ENCODE data around the gene DMKN.
"Not testable (repeated sequence)": the region's sequence is repeated elsewhere in the genome, so short reads cannot be mapped to it uniquely, and the experiment has no call there.

The DMKN gene

DNA sequence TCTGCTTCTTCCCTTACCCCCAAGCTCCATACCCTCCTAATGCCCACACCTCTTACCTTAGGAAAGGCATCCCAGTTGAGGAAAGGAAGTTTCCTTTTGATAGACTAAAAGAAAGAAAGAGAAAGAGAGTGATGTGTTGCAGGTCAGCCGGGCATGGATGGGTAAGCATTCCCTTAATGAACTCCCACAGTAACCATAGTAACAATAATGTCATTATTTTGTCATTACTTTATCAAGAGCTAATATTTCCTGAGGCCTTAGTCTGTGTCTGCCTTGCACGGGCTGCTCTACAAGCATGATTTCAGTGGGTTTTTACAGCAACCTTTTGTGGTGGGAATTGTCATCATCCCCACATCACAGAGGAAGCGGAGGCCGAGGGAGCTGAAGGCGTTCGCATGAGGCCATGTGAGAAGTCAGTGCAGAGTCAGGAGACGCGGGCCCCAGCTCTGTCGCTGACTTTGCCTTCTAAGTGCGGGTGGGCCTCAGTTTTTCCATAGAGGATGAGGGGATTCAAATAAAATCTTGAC is 25.7 kb downstream of the DMKN start:
- TF ChIP-seq, protein P1, sequence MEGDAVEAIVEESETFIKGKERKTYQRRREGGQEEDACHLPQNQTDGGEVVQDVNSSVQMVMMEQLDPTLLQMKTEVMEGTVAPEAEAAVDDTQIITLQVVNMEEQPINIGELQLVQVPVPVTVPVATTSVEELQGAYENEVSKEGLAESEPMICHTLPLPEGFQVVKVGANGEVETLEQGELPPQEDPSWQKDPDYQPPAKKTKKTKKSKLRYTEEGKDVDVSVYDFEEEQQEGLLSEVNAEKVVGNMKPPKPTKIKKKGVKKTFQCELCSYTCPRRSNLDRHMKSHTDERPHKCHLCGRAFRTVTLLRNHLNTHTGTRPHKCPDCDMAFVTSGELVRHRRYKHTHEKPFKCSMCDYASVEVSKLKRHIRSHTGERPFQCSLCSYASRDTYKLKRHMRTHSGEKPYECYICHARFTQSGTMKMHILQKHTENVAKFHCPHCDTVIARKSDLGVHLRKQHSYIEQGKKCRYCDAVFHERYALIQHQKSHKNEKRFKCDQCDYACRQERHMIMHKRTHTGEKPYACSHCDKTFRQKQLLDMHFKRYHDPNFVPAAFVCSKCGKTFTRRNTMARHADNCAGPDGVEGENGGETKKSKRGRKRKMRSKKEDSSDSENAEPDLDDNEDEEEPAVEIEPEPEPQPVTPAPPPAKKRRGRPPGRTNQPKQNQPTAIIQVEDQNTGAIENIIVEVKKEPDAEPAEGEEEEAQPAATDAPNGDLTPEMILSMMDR (conservative IDR thresholded peaks at IDR 0.05; ENCODE audit: low read depth, low read length), result no peak
- DNase-seq (ENCODE audit: low read depth), result no peak
- no peak overlapping the region for H3K4me3 ChIP-seq (ENCODE audit: low read length)

DNA sequence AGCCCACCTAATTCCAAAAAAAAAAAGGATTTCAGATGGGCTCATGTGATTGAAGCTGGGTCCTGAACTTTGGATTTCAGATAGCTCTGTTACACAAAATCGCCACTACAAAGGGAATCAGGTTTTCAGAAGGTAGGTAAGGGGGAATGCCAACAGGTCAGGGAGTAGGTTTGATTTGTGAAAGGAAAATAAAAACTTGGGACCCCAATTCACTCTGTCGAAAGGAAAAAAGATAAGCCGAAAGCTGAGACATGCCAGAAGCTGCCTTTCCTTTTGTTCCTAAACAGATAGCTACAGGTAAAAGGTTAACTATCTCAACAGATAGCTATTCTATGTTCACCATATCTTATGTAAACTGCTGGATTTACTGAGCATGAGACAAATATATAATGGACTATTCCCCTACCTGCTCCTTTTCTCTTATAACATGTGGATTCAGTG is 27.2 kb downstream of the DMKN start:
- no peak for DNase-seq (ENCODE audit: low read depth)
- no peak overlapping the region for H3K4me3 ChIP-seq (ENCODE audit: low read length)
- TF ChIP-seq, protein P1 (conservative IDR thresholded peaks at IDR 0.05; ENCODE audit: low read depth, low read length), result no peak

DNA sequence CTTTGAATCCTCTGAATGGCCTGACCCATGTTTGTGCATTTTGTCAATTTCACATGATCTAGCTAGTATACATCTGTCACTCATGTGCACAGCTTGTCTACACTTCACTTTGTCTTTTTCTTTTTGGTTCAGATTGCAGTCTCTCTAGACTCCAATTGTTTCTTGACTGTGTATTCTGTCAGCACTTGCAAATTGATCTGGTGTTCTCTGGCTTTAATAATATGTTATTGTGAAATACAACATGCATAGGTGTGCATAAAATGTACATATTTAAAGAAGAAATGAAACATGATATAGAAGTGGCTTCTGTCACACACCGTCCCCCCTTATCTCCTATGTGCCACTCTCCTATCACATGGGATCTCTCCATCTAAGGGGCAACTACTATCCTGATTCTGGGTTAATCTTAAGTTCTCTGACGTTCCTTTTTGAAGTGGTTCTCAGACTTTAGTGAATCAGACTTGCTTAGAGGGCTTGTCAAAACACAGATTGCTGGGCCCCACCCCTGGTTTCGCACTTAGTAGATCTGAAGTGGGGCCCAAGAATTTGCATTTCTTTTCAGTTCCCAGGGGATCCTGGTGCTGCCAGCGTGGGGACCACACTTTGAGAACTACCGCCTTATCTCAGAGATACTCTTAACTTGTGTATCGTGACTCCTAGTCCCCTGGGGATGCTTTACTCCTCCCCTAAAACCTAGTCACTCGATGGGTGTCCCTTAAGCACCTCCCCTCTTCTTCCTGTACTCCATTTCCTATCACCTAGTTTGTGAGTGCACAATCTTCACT is 29.0 kb downstream of the DMKN start:
- H3K4me3 ChIP-seq (ENCODE audit: low read length), result no peak overlapping the region
- DNase-seq (ENCODE audit: low read depth), result no peak

DNA sequence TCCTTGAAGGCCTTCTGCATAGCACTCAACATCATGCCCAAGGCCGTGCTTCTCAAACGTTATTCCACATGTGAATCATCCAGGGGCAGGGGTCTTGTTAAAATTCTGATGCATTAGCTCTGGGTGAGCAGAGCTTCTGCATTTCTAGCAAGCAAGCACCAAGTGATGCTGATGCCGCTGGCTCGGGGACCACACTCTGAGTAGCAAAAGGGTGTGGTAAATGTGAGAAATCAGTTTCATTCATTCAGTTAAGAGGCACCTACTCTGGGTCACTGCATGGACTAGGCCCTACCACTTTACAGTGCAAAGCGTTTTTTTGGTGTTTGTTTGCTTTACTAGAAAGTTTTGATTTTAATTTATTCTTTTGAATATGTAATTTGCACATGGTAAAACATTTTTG is 30.4 kb downstream of the DMKN start:
- TF ChIP-seq, protein P1 (conservative IDR thresholded peaks at IDR 0.05; ENCODE audit: low read depth, low read length), result no peak
- no peak overlapping the region for H3K4me3 ChIP-seq (ENCODE audit: low read length)
- DNase-seq (ENCODE audit: low read depth), result no peak

More for the DNA sequence above, 29.0 kb downstream of the DMKN start:
- TF ChIP-seq, protein P1 (conservative IDR thresholded peaks at IDR 0.05; ENCODE audit: low read depth, low read length), result no peak

DNA sequence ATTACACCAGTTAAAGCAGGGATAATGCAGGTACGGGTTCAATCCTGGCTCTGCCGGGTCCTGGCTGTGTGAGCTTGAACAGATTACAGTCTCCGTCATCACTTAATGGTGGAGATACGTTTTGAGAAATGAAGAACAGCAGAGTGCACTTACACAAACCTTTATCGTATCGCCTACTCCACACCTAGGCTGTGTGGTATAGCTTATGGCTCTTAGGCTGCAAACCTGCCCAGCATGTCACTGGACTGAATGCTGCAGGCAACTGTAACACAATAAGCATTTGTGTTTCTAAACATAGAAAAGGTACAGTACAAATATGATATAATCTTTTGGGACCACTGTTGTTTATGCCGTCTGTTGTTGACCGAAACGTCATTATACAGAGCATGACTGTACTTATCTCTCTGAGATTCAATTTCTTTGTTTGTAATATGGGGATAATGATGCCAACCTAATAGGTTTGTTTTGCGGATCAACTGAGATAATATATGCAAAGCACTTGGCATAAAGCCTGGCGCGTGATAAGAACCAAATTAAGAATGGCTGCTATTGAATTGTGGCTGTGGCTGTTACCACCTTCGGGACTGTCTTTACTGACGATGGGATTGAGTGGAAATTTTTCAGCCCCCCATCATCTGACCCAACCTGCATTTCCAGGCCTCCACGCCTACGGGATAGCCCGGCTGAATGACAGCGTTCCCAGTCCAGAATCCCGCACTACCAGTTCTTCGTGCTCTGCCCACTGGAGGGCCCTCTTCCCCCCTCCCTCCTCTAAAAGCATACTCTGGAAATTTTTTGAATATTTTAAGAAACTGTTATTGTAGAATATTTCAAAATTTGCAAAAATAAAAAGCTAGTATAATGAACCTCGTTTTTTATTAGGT is 34.4 kb downstream of the DMKN start:
- no peak for DNase-seq (ENCODE audit: low read depth)
- TF ChIP-seq, protein P1 (conservative IDR thresholded peaks at IDR 0.05; ENCODE audit: low read depth, low read length), result peak; percentile 3

DNA sequence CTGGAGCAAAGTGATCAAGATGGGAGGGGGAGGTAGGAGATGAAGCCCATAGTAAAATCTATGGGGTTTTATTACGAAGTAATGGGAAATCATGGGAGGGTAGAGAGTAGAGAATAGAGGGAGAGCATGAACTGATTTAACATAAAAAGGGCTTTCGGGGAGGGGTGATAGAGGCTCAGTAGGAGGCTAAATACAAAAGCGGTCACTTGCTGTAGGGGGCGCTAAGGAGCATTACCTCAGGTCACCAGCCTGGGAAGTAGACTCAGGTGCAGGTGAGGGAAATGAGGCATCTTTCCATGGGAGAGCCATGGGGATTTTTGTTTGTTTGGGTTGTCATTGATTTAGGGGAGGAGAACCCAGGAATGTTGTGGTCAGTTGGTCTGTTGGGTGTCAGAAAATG is 37.3 kb downstream of the DMKN start:
- DNase-seq (ENCODE audit: low read depth), result no peak

More for the DNA sequence above, 34.4 kb downstream of the DMKN start:
- no peak overlapping the region for H3K4me3 ChIP-seq (ENCODE audit: low read length)

DNA sequence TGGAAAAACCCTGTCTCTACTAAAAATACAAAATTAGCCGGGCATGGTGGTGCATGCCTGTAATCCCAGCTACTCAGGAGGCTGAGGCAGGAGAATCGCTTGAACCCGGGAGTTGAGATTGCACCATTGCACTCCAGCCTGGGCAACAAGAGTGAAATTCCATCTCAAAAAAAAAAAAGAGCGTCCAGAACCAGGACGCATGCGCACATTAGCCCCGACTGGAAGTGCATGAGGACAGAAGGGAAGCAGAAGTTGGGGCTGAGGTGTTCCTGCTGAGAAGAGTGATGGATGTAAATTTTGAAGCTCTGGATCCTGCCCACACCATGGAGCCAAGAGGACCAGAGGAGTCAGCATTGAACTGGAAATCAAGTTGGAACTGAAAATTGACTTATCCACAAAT is 38.9 kb downstream of the DMKN start:
- not testable (repeated sequence) for H3K4me3 ChIP-seq (ENCODE audit: low read length); DNase-seq (ENCODE audit: low read depth)

More for the DNA sequence above, 37.3 kb downstream of the DMKN start:
- no peak overlapping the region for H3K4me3 ChIP-seq (ENCODE audit: low read length)
- TF ChIP-seq, protein P1 (conservative IDR thresholded peaks at IDR 0.05; ENCODE audit: low read depth, low read length), result peak; percentile 36

All from retinal pigment epithelial cell (primary cell).